Endodermal cell (in vitro differentiated cells): ENCODE measurements around the gene GPM6B. TPM values are rescaled to one million over a fixed set of nuclear protein-coding genes. Genes with fewer than 3 reads are reported as not detected.

ENCODE experiments used
- DNase-seq: peaks from one replicate; pipeline ENCODE4 v3.0.0-alpha.2; 2017
- H3K27ac ChIP-seq: 2 replicates; pipeline ENCODE4 v1.5.1; 2013; ENCODE audit warnings: mild to moderate bottlenecking, low read depth, low read length, moderate library complexity
- H3K27me3 ChIP-seq: 2 replicates; pipeline ENCODE4 v1.6.1; 2013; ENCODE audit warnings: mild to moderate bottlenecking, low read length, moderate library complexity; ENCODE audit not compliant: insufficient read depth, control insufficient read depth, poor library complexity, severe bottlenecking
- H3K36me3 ChIP-seq: 2 replicates; pipeline ENCODE4 v1.7.0; 2013; ENCODE audit warnings: mild to moderate bottlenecking, low read length, moderate library complexity; ENCODE audit not compliant: control insufficient read depth, insufficient read depth
- H3K4me1 ChIP-seq: one replicate; pipeline ENCODE4 v1.7.0; 2013; ENCODE audit warnings: low read length; ENCODE audit not compliant: control insufficient read depth, insufficient read depth
- H3K4me3 ChIP-seq: 2 replicates; pipeline ENCODE4 v1.5.1; 2013; ENCODE audit warnings: mild to moderate bottlenecking, low read length, moderate library complexity
- H3K9ac ChIP-seq: 2 replicates; pipeline ENCODE4 v1.6.1; 2013; ENCODE audit warnings: mild to moderate bottlenecking, low read length, moderate library complexity; ENCODE audit not compliant: poor library complexity, severe bottlenecking; ENCODE audit errors: extremely low read depth
- H3K9me3 ChIP-seq: 2 replicates; pipeline ENCODE4 v1.6.1; 2013; ENCODE audit warnings: mild to moderate bottlenecking, low read length, moderate library complexity; ENCODE audit not compliant: control insufficient read depth
- H3K27ac Mint-ChIP-seq: 2 replicates; pipeline ENCODE4 v1.8.0; 2020; ENCODE audit warnings: mixed read lengths
- H3K27me3 Mint-ChIP-seq: 2 replicates; pipeline ENCODE4 v1.8.0; 2021; ENCODE audit warnings: mild to moderate bottlenecking, mixed read lengths; ENCODE audit not compliant: insufficient read depth
- H3K36me3 Mint-ChIP-seq: 2 replicates; pipeline ENCODE4 v1.8.0; 2020; ENCODE audit warnings: low read depth, mixed read lengths
- H3K4me1 Mint-ChIP-seq: 2 replicates; pipeline ENCODE4 v1.8.0; 2020; ENCODE audit warnings: mixed read lengths
- H3K4me3 Mint-ChIP-seq: 2 replicates; pipeline ENCODE4 v1.8.0; 2020; ENCODE audit warnings: mild to moderate bottlenecking, moderate library complexity, mixed read lengths
- H3K9me3 Mint-ChIP-seq: 2 replicates; pipeline ENCODE4 v1.8.0; 2020; ENCODE audit warnings: mild to moderate bottlenecking, mixed read lengths
- CTCF ChIP-seq: fragments of 200-600 bp; sonication (generic); conservative IDR thresholded peaks from 2 replicates; pipeline ENCODE4 v1.5.0; 2021; ENCODE audit warnings: antibody characterized with exemption, mild to moderate bottlenecking
- WGBS, 2 experiments: methylation state at CpG; one replicate each; pipeline versions ENCODE4 v1.1.5 to v1.1.7; 2013; ENCODE audit warnings: missing lambda C conversion rate in 2 of 2, mixed read lengths in 1 of 2; ENCODE audit not compliant: insufficient coverage in 1 of 2, insufficient read length in 1 of 2; 5-methylcytosine and 5-hydroxymethylcytosine counted together
- total RNA-seq, 2 donors: library from RNA; stranded (reverse); fragmentation: NEBNext Ultra II Directional in 1 of 2; extraction: Animal tissue kit (Norgen Biotek cat#: 25700) in 1 of 2; gene quantifications; 2 replicates in 1 of 2; 3 replicates in 1 of 2; pipeline ENCODE4 v1.2.1, GENCODE V29; 2021

The GPM6B gene
- total RNA-seq, 2 donors from 2014 or later = 26.2 to 61.1 TPM

- no peaks in the 10 kb centered on the region for H3K27me3 ChIP-seq
- no peak overlapping the region for H3K4me3 ChIP-seq
- TF ChIP-seq CTCF = no peak
- Mint-ChIP-seq H3K4me3 (no peak overlapping the region), H3K36me3 (peaks cover 2% of the 10 kb centered on the region), H3K27ac (no peak overlapping the region), H3K4me1 (no peaks in the 10 kb centered on the region), H3K9me3 (peaks cover 42% of the 10 kb centered on the region), H3K27me3 (no peaks in the 10 kb centered on the region)
- DNase-seq = no peak
- no peaks in the 10 kb centered on the region for H3K36me3 ChIP-seq
- 80 to 85% methylated on average over 1 to 8 of the region's 8 CpGs for WGBS, 2 experiments
- H3K4me1 ChIP-seq = no peaks in the 10 kb centered on the region
- no peaks in the 10 kb centered on the region for H3K9me3 ChIP-seq
- no peak overlapping the region for H3K27ac ChIP-seq
- H3K9ac ChIP-seq = no peak overlapping the region
Observed at GRCh38 chrX:13845721-13846378, 29.0 kb upstream of the GPM6B start.

- Mint-ChIP-seq H3K27ac (no peak overlapping the region), H3K9me3 (peaks cover 41% of the 10 kb centered on the region), H3K4me1 (peaks cover 5% of the 10 kb centered on the region), H3K4me3 (no peak overlapping the region), H3K36me3 (no peaks in the 10 kb centered on the region), H3K27me3 (no peaks in the 10 kb centered on the region)
- no peak overlapping the region for H3K4me3 ChIP-seq
- H3K27ac ChIP-seq = no peak overlapping the region
- no peaks in the 10 kb centered on the region for H3K36me3 ChIP-seq
- no peaks in the 10 kb centered on the region for H3K4me1 ChIP-seq
- no CpG with 5 or more reads among the region's 1 CpG for WGBS, 2 experiments
- no peak for DNase-seq
- H3K9ac ChIP-seq = no peak overlapping the region
- no peaks in the 10 kb centered on the region for H3K27me3 ChIP-seq
- H3K9me3 ChIP-seq = no peaks in the 10 kb centered on the region
- TF ChIP-seq CTCF = no peak
Observed at GRCh38 chrX:13843150-13843721, 26.3 kb upstream of the GPM6B start.

- no peak for TF ChIP-seq CTCF
- Histone ChIP-seq H3K36me3 (no peaks in the 10 kb centered on the region), H3K27me3 (no peaks in the 10 kb centered on the region), H3K4me1 (no peaks in the 10 kb centered on the region), H3K4me3 (no peak overlapping the region), H3K9me3 (no peaks in the 10 kb centered on the region), H3K9ac (no peak overlapping the region), H3K27ac (no peak overlapping the region)
- Mint-ChIP-seq H3K36me3 (no peaks in the 10 kb centered on the region), H3K4me1 (peaks cover 18% of the 10 kb centered on the region), H3K9me3 (peaks cover 41% of the 10 kb centered on the region), H3K27me3 (no peaks in the 10 kb centered on the region), H3K4me3 (no peak overlapping the region), H3K27ac (no peak overlapping the region)
- DNase-seq = no peak
- WGBS, 2 experiments = 92% methylated on average over 6 of the region's 7 CpGs; no CpG with 5 or more reads in 1 of the 2 experiments
Observed at GRCh38 chrX:13840121-13840520, 23.2 kb upstream of the GPM6B start.
